Neutrophil (primary cell): ENCODE data around the gene PARD3.
"Not testable (repeated sequence)": the region's sequence is repeated elsewhere in the genome, so short reads cannot be mapped to it uniquely, and the experiment has no call there.

Experiments used
- H3K27ac ChIP-seq: fragments of 200-600 bp; sonication (generic); 2 replicates; pipeline ENCODE4 v1.5.1; 2016; ENCODE audit warnings: mild to moderate bottlenecking, moderate library complexity
- H3K27me3 ChIP-seq: fragments of 200-600 bp; sonication (generic); 2 replicates; pipeline ENCODE4 v1.6.0; 2016; ENCODE audit warnings: mild to moderate bottlenecking
- H3K36me3 ChIP-seq: fragments of 200-600 bp; sonication (generic); 2 replicates; pipeline ENCODE4 v1.5.1; 2017
- H3K4me1 ChIP-seq, 2 experiments: fragments of 200-600 bp in 1 of 2; sonication (generic) in 1 of 2; 1 replicate in 1 of 2; 2 replicates in 1 of 2; pipeline versions ENCODE4 v1.5.1 to v1.6.1; 2013 to 2016; ENCODE audit warnings: low read depth in 1 of 2, low read length in 1 of 2, mild to moderate bottlenecking in 1 of 2, moderate library complexity in 1 of 2; ENCODE audit not compliant: control insufficient read depth in 1 of 2, insufficient read depth in 1 of 2
- H3K4me3 ChIP-seq, 2 experiments: fragments of 200-600 bp in 1 of 2; sonication (generic) in 1 of 2; 1 replicate in 1 of 2; 2 replicates in 1 of 2; pipeline ENCODE4 v1.5.1; 2013 to 2016; ENCODE audit warnings: low read depth in 1 of 2, low read length in 1 of 2, mild to moderate bottlenecking in 1 of 2, moderate library complexity in 1 of 2
- H3K9me3 ChIP-seq: fragments of 200-600 bp; sonication (generic); 2 replicates; pipeline ENCODE4 v1.5.1; 2016
- TF ChIP-seq, protein P1 (sequence below): fragments of 200-600 bp; sonication (generic); IDR thresholded peaks from 2 replicates; pipeline ENCODE4 v1.5.1; 2016; ENCODE audit warnings: antibody characterized with exemption

PARD3 gene

DNA sequence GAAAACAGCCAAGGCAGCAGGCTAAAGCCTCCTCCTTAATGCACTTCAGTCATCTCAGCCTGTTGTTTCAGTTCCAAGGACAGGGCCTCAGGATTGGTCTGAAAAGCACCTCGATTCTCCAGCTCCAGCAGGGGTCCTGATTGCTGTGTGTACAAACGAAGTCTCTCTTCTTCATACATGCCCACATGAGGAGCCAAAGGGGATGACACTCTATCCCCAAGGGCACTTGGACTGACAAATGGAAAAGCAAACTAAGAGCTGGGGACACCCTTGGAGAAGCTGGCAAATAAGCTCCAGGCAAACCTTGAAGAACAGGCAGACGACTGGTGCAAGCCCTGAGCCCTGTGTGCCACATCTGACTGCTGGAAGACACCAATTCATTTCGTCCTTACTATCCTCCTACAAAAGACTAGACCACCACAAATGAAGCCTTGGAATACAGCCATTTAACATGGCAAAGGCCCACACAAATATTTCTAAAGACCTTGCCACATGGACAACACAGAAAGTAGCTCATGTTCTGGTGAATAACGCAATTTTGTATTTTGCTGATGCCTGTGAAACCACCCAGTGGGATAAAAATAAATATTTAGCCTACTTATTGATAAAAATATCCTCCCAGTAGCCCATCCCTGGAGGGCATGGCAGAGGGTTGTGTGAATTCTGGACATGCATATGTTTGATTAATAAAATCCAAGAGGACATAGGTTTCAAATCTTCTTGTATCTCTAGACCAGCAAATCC, 61.9 kb downstream of the PARD3 start:
- H3K27ac ChIP-seq, result no peak overlapping the region
- no peaks in the 10 kb centered on the region for H3K27me3 ChIP-seq
- no peak overlapping the region for H3K4me3 ChIP-seq
- TF ChIP-seq, protein P1, sequence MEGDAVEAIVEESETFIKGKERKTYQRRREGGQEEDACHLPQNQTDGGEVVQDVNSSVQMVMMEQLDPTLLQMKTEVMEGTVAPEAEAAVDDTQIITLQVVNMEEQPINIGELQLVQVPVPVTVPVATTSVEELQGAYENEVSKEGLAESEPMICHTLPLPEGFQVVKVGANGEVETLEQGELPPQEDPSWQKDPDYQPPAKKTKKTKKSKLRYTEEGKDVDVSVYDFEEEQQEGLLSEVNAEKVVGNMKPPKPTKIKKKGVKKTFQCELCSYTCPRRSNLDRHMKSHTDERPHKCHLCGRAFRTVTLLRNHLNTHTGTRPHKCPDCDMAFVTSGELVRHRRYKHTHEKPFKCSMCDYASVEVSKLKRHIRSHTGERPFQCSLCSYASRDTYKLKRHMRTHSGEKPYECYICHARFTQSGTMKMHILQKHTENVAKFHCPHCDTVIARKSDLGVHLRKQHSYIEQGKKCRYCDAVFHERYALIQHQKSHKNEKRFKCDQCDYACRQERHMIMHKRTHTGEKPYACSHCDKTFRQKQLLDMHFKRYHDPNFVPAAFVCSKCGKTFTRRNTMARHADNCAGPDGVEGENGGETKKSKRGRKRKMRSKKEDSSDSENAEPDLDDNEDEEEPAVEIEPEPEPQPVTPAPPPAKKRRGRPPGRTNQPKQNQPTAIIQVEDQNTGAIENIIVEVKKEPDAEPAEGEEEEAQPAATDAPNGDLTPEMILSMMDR, result no peak
- H3K9me3 ChIP-seq, result no peaks in the 10 kb centered on the region
- H3K36me3 ChIP-seq, result no peaks in the 10 kb centered on the region
- no peaks in the 10 kb centered on the region for H3K4me1 ChIP-seq

DNA sequence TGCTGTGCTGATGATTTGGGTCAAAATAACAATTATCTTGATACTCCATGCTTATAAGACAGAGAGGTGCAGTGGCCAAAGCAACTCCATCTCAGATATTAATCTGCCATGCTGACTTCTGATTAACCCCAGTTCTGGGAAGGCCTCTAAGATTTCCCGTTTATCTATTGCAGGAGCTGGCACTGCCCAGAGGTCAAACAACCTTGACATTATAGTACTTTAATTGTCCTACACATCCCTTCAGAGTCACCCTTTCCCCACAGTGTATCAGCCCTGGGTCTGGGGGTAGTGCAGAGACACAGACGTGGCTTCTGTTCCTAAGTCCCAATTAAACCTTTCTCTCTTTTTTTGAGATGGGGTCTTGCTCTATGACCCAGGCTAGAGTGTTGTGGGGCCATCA, 63.8 kb downstream of the PARD3 start:
- TF ChIP-seq, protein P1, result no peak
- Histone ChIP-seq H3K4me1 (no peaks in the 10 kb centered on the region), H3K9me3 (no peaks in the 10 kb centered on the region), H3K36me3 (no peaks in the 10 kb centered on the region), H3K27me3 (no peaks in the 10 kb centered on the region), H3K27ac (no peak overlapping the region), H3K4me3 (no peak overlapping the region)

DNA sequence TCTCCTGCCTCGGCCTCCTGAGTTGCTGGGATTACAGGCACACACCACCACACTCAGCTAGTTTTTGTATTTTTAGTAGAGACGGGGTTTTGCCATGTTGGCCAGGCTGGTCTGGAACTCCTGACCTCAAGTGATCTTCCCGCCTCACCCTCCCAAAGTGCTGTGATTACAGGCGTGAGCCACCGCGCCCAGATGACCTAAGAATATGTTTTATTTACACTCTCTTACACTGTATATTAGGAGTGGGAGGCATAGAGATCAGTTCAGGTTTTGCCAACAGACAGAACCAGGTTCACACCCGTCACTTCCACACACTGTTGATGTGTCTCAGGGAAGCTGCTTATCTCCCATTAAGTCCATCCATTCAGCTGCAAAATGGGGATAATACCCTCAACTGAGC, 64.3 kb downstream of the PARD3 start:
- H3K27ac ChIP-seq, H3K36me3 ChIP-seq, H3K9me3 ChIP-seq, H3K4me3 ChIP-seq, H3K4me1 ChIP-seq, H3K27me3 ChIP-seq: not testable (repeated sequence)

DNA sequence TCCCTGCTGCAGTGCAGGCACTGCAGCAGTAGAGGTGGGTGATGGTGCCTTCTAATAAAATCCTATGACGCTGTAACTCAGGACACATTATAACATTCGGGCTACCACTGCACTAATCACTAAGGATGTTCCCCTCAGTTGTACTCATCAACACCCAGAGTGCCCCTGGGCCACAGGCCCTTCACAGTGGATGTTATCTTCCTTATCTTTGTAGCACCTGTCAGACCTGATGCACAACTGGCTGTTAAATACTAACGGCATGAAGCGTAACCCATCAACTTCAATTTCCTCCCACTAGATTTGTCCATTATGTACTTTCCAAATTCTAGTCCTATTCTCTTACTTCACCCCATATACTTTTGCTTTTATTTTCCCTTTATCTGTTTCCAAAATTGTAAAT, 66.3 kb downstream of the PARD3 start:
- no peaks in the 10 kb centered on the region for H3K4me1 ChIP-seq
- TF ChIP-seq, protein P1, result no peak
- no peak overlapping the region for H3K27ac ChIP-seq
- H3K9me3 ChIP-seq, result no peaks in the 10 kb centered on the region
- H3K36me3 ChIP-seq, result no peaks in the 10 kb centered on the region
- no peaks in the 10 kb centered on the region for H3K27me3 ChIP-seq
- H3K4me3 ChIP-seq, result no peak overlapping the region

DNA sequence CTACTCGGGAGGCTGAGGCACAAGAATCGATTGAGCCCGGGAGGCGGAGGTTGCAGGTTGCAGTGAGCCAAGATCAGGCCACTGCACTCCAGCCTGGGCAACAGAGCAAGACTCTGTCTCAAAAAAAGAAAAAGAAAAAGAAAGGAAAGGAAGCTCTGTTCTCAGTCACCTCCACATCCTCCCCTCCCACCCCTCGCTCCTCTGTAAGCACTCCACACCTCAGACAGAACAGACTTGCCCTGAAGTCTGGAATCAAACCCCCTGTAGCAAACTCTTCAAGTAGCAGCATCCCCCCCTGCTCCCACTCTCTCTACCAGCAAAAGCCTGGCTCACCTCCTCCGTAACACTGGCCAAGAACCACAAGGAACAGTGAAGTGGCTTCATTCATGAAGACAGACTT, 66.7 kb downstream of the PARD3 start:
- H3K27me3 ChIP-seq, result no peaks in the 10 kb centered on the region
- no peaks in the 10 kb centered on the region for H3K4me1 ChIP-seq
- H3K4me3 ChIP-seq, result no peak overlapping the region
- H3K27ac ChIP-seq, result no peak overlapping the region
- no peaks in the 10 kb centered on the region for H3K9me3 ChIP-seq
- no peaks in the 10 kb centered on the region for H3K36me3 ChIP-seq
- TF ChIP-seq, protein P1, result no peak

DNA sequence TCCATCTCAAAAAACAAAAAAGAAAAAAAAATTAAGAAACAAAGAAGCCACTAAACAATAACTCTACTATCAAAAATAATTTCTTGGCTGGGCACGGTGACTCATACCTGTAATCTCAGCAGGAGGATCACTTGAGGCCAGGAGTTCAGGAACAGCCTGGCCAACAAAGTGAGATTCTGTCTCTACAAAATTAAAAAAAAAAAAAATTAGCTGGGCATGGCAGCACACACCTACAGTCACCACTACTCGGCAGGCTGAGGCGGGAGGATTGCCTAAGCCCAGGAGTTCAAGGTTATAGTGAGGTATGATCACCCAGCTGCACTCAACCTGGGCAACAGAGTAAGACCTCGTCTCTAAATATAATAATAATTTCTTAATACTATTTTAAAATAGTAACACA, 69.0 kb downstream of the PARD3 start:
- no peak overlapping the region for H3K4me3 ChIP-seq
- no peaks in the 10 kb centered on the region for H3K4me1 ChIP-seq
- H3K36me3 ChIP-seq, result no peaks in the 10 kb centered on the region
- no peak overlapping the region for H3K27ac ChIP-seq
- no peaks in the 10 kb centered on the region for H3K27me3 ChIP-seq
- no peaks in the 10 kb centered on the region for H3K9me3 ChIP-seq
- TF ChIP-seq, protein P1, result no peak
